HG03558 (cell line): ENCODE data around the gene POU3F3.

Source experiments
- ATAC-seq: cut with Tn5 transposase; IDR thresholded peaks from one replicate; pipeline ENCODE4 v1.9.1; 2021; ENCODE audit warnings: moderate number of reproducible peaks; ENCODE audit not compliant: unreplicated experiment; ENCODE audit errors: extremely low read depth

POU3F3 gene

DNA sequence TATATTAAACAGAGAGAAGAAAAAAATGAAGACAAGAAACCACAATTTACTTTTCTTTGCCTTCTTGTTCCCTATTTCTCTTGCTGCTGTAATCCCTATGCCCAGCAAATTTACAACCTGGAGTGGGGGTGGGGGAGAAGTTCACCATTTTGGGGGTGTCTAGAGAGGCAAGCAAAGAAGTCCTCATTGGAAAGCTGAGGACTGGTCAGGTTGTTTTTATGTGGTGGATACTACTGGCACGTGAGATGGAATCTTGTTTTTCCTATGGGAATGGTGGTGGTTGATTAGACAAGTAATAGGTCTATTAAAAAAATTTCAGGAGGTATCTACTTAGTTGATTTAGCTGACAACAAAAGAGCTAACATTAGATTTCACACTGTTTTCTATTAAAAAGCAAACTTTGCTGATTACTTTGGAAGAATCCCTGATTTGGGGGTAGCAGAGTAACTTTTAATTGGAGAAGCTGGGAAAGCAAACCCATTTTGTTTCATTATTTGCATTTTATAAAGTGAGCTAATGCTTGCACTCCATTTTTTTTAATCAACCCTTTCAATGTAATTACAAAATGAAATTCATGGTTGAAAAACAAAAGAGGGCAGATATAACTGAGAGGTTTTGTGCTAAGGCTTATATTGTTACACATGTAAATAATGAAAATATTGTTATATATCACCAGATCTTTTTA, 6.0 kb downstream of the POU3F3 start:
- no peak for ATAC-seq

DNA sequence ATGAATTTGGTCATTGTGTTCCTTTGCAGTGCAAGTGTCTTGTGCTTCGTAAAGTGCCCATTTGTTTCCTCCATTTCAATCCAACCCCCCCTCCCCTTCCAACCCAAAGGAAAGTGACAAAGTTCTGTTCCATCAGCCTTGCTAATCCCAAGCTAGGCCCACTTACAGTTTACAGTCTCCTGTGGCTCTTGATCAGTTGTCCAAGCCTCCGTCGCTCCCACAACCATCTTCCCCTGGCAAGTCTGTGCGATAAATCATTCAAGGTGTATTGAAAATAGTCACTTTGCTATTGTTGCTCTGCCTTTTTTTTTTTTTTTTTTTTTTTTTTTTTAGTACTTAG, 6.5 kb downstream of the POU3F3 start:
- no peak for ATAC-seq

DNA sequence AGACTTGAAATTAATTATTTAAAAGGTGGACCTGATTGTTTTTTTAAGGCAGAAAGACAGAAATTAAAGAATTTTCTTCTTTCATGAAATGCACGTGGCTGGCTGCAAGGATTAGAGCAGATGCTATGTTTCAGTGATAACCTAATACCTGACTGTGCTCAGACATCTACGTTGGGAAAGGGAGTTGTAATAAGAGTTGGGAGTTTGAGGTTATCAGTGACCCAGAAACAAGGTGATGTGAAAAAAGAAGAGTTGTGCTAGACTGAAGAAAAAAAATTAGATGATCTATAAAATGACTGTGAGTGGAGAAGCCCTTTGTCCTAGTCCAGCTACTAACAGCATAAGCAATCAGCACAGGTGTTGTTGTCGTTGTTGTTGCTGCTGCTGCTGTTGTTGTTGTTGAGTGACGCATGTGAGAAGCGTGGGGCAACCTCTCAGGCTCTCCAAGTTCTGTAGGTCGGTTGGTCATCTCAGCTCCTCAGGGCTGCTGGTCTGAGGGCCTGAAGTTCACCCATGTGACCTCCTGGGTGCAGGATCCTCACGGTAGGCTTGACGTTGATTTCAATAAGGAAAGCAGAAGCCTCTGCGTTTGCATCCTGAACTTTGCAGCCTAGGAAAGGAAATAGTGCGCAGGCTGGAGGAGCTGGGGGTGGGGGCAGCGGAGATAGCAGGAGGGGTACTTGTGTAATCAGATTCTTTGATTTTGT, 7.6 kb downstream of the POU3F3 start:
- ATAC-seq: no peak

DNA sequence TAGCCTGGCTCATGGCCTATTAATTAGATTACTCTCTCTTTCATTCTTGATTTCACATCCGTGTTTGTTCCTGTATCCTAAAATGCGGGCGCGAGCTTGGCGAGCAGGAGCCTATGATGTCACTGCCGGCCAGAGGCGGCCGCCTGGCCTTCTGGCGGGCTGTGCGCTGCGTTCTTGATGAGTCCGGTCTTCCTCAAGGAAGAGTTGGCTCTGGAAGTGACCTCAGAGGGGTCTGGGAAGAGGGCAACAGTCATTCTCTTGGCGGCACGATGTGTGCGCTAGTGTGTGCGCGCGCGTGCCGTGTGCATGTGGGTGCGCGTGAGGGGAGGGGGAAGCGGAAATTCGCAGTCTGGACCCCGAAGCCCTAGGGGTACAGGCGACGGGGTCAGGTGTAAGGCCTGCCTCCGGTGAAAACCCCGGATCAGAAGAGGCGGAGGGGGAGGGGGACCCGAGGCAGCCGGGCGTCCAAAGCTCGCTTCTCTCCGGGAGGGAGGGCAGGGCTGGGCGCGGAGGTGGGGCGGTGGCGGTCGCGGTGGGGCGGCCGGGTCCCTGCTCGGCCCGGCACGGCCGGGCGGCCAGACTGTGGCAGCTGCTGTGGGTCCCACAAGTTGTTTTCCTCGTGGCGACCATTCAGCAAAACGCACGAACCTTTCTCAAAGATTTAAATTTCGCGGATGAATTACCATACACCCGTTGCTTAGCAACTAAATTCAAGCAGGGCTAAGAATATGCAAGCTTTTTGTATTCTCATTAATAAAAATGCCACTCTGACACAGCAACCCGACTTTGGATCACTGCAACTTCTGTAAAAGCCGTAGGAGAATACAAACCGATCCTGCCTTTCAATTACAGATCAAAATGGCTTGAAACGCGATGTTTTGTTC, 8.4 kb downstream of the POU3F3 start:
- no peak for ATAC-seq

DNA sequence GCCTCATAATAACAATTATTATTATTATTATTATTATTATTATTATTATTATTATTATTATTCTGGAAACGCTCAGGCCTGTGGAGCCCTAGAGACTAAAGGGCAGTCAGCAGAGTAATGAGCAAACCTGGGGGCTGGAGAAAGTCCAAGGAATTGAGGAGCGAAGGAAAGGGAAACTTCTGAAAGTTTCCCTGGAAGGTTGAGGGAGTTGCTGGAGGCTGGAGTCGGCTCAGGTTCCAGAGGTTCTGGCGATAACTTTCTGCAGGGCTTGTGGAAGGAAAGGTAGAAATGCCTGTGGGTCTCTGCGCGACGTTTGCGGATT, 9.2 kb downstream of the POU3F3 start:
- ATAC-seq: no peak

DNA sequence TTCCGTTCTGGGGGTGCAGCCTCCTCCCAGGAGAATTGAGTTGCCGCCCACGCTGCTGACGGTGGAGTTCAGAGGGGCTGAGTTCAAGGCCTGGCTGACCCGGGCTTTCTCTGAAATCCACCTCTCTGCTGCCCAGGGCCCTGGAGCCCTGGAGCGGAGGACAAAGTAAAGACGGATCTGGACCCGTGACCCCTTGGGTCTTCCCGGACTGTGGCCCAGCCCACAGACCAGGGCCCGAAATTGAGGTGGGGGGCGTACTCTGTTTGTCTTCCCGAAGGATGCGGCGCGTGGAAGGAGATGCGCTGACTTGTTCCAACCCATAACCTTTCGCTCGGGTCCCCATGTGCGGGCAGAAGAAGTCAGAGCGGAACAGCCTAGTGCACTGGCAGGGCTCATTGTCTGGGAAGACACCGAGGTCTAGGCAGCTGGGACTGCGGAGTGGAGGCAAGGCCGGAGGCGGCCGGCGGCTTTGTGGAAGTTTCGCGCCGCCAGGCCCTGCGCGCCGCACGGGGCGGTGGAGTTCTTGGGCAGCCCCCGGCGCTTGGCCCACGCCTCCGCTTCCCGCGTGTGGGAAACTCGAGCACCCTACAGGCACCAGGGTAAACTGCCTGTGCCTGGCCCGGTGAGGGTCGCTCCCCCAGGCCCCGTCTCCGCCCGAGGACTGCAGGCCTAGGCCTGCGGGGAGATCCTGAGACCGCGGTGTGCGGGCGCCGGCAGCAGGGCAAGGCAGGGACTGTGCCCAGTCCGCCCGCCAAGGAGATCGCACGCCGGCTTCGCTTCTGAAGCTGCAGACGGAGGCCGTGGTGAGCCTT, 9.8 kb downstream of the POU3F3 start:
- no peak for ATAC-seq

DNA sequence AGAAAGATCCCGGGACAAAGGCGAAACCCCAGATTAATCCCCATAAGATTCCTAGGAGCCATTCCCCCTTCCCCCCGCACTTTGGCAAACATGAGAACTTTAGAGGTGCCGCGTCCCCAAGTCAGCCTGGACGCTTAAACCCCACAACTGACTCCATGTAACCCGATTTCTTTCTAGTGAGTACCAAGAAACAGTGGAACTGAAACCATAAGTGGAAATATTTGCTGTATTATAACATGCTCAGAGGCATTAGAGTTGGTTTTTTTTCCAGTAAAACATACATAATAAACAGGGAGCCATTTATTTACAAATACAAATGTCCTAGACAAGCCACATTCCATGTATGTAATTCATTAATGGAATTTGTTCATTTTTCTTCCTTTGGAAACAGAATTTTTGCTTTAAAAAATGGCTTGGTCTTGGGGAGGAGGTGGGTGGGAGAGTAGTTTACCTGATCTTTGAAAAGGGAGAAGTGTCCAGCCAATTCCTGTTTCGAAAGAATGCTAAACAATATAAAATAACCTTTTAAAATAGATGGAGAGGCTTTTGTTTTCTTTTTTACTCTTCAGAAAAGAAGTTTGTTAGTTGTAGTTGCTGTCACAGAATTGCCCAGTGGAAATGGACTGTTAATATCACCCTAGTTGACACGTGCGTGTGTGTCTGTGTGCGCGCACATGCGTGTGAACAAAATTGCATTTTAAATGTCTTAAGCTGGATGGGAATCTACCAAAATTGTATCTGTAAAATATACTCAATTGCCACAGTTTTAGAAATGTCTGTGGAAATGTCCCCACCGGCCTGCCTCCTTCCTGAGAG, 10.6 kb downstream of the POU3F3 start:
- no peak for ATAC-seq

DNA sequence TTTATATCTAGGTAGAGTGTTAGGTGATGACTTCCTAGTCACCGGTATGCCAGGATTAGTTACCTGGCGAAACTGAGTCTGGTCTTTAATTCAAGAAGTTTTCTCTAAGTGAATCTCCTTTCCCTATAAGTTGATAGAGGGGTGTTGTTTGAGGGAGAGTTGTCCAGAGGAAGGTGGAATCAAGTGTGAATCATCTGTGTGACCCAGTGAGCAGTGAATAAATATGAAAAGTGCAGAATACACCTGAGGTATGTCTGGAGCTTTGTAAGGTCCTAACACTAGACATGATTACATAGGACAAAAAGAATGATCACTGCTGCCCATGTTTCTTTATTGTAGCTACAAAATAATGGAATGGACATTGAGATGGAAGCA, 11.2 kb downstream of the POU3F3 start:
- no peak for ATAC-seq

DNA sequence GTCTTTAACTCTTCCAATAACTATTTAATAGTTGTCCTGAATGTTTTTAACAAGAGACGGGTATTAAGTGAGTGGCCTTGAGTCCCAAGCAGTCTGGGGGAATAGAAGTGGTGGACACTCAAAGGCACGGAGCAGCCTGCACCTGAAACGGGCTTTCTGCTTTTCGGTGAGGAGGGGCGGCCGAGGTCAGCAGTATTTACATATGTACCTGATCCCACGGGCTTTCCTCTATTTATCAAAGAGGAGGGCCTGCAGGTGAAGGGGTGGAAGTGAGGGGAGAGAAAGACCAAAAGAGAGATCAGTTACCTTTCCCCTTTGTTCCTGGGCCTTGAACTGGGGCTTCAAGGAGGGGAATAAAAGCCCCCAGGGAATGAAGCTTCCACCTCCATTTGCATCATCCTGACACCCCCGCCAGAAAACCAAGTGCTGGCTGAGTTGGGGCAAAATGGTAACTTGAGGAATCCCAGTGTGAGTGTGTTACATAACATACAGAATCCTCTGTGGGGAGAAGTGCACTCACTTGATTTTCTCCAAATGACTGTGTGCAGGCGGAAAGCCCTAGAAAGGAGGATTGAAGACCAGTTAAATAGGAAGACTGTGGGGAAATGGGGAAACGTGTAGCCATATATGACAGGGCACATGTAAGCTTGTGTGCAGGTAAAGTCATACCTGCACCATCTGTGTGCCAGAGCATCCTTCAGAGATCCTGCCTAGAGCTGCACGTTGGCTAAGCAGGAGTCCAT, 12.4 kb downstream of the POU3F3 start:
- ATAC-seq: no peak

DNA sequence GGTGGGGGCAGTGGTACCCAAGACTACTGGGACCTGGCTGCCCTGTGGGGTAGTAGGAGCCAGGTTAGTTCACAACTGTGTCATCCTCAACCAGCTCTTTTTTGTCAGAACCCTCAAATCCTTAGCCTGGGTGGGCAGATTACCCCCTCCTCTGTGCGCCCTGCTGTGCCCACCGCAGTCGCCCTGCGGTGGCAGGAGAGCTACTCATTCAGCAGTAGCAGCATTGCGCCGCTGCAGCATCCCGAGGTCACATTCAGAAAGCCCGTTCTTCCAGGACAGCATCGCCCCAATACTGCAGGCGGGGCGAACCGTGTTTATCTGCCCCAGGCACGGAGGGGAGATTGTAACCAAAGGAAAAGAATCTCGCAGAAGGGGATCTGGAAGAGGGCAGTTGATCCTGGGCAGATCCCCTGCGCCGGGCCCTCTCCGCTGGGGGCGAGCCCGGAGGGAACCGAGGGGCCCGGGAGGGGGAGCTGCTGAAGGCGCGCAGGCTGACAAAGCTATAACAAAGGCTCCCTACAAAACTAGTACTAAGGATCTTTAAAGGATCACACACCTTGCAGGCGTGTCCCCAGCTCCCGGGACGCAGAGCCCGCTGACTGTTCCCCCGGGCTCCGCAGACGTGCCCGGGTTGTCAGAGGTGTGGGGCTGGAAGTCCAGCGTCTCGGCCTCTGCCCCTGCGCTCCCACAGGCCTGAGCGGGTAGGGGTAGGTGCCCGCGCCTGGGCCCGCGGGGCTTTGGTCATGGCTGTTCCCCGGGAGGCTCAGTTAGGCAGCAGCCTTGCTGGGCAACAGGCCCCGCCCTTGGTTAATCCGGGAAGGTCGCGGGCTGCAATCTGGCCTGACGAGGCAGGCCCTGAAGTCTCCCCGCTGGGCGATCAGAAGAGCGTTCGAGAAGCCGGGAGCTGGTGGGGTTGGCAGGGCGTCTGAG, 13.2 kb downstream of the POU3F3 start:
- no peak for ATAC-seq

DNA sequence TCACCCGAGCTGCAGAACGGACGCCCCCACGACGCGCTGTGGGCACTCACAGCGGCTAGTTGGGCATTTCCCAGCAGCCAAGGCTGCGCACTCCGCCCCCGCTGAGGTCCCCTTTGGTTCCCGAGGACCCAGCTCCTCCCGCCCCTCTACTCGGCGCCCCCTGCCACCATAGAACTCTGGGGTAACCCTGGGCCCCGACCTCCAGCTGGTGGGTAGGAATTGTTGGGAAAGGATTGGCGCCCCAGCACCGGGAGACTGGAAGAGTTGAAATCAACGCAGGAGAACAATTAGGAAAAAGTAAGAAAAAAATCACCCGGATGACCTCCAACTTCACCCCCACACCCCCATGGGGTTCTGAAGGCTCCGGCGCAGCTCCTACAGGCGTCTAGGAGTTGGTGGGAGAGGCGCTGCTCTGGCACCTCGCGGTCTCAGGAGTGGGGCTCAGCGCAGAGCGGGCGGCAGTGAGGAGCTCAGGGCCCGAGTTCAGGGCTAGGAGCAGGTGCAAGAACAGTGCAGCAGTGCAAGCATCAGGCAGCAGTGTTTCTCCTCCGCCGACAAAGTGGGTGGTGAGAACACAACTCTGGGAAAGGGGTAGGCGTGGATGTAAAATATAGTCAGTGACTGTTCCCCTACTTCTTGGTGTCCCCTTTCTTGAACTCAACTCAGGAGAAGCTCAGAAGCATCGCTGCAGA, 14.0 kb downstream of the POU3F3 start:
- no peak for ATAC-seq

DNA sequence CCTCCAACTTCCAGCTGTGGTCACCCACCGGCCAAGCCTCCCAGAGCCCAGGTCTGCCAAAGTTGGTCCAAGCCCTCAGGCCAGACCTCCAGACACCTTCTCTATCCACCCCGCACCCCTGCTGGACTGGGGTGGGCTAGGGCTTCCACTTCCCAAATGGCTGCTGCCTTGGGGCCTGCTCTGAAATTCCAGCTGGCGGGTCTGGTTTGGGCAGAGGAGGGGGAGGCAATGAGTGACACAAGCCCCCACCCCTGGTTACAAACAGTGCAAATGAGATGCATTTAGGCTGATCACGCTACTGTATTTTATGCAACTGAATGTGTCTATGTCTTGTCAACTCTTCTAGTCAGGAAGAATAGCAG, 14.6 kb downstream of the POU3F3 start:
- ATAC-seq: no peak

DNA sequence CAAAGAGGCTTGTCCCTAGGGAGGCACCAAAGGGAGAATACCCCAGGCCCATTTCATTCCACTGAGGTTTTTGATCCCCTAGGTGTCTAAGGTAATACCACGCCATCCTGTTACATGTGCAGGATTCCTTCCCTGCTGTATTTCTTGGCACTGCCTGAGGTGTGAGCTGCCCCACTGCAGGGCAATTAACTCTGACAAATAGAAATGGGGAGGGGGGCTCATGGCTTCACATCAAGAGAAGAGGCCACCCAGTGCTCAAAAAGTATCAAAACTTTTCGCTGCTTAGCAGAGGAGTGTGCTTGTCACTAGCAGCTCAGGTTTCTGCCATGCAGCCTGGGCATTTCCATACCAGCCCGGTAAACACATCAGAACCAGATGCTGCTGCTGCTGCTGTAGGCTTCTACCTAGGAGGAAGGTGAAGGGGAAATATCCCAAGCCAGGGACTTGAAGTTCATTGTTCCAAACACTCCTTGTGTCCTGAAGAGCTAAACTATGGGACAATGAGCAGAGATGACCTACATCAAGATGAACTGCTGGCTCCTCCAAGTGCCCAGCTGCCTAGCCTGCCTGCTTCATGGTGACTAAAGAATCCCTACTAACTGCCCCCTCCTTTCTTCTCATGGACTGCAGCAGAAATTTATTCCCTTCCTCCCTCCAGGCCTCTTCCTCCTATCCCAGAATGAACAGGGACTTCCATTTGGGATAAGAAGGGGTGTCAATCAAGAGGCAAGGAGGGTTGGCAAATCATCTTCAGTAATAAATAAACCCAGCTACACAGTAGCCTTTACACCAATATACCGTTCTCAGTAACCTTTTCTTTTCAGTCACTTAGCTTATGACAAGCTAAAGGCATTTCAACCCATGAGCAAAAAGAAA, 16.4 kb downstream of the POU3F3 start:
- no peak for ATAC-seq

DNA sequence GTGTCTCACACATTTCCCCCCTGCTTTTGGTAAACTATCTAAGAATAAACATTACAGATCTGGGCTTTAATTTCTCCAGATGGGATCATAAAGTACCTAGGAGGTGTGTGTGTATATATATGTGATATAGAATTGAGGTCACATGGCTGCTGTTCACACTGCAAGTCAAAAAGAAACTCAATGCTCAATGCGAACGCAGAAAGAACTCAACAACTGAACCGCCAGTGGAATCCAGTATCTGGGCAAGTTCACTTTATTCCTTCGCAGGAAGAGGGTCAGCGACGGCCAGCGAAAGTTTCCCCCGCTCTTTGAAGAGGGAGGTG, 17.7 kb downstream of the POU3F3 start:
- no peak for ATAC-seq

DNA sequence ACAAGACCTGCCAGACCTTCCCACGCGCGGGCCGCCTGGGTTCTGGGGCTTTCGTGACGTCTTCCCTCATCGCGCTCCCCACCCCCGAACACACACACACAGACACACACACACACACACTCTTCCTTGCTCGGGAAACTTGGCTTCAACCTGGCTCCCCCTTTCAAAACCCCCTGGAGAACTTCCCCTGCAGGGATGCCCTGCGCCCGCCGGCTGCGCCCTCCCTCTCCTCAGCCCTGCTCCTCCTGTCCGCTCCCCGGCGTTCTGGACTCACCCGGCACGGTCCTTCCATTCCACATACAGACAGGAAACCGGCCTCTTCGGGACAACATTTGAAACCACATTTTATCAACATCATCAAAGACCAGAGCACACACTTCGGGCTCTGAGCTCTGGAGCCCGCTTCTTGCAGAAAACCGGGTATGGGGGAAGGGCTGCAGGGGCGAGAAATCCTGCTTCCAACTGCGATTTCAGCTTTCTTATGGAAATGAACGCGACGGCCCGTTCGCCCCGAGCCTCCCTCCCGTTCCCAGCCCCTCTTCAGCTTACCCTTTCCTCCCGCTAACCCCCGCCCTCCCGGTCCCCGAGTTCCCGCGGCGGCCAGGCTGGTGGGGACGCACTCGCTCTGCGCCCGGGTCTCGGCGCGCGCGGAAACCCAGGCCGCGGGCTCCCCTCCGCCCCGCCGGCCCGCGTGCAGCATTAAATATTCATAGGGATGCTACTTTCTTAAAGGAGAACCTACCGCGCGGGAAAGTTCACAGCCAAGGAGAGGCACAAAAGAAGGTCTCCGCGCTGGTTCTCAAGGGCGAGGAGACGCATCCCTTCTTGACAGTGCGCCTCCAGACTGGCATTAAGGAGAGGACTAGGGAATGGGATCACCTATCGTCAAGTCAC, 18.3 kb downstream of the POU3F3 start:
- ATAC-seq: no peak
